ENCODE results near the gene GPSM3.

DNA sequence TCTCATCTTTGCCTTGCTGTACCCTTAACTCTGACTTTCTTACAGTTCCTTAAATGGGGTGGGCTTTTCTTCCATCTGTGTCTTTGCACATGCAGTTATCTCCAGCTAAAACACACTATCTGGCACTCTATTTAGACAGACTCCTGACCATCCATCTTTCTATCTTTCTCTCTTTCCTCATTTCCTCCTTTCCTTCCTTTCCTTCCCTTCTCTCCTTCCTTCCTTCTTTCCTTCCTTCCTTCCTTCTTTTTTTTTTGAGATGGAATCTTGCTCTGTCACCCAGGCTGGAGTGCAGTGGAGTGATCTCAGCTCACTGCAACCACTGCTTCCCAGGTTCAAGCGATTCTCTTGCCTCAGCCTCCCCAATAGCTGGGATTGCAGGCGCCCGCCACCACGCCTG, 23.2 kb upstream of the GPSM3 start:
- TF ChIP-seq, protein P1, sequence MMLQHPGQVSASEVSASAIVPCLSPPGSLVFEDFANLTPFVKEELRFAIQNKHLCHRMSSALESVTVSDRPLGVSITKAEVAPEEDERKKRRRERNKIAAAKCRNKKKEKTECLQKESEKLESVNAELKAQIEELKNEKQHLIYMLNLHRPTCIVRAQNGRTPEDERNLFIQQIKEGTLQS (IDR thresholded peaks at IDR 0.05): no peak
- TF ChIP-seq, protein P2, sequence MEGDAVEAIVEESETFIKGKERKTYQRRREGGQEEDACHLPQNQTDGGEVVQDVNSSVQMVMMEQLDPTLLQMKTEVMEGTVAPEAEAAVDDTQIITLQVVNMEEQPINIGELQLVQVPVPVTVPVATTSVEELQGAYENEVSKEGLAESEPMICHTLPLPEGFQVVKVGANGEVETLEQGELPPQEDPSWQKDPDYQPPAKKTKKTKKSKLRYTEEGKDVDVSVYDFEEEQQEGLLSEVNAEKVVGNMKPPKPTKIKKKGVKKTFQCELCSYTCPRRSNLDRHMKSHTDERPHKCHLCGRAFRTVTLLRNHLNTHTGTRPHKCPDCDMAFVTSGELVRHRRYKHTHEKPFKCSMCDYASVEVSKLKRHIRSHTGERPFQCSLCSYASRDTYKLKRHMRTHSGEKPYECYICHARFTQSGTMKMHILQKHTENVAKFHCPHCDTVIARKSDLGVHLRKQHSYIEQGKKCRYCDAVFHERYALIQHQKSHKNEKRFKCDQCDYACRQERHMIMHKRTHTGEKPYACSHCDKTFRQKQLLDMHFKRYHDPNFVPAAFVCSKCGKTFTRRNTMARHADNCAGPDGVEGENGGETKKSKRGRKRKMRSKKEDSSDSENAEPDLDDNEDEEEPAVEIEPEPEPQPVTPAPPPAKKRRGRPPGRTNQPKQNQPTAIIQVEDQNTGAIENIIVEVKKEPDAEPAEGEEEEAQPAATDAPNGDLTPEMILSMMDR (IDR thresholded peaks at IDR 0.05; ENCODE audit: low read depth, low read length, missing input control): no peak
- TF ChIP-seq, protein P3, sequence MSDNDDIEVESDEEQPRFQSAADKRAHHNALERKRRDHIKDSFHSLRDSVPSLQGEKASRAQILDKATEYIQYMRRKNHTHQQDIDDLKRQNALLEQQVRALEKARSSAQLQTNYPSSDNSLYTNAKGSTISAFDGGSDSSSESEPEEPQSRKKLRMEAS (IDR thresholded peaks at IDR 0.05): no peak
- TF ChIP-seq, protein P4, sequence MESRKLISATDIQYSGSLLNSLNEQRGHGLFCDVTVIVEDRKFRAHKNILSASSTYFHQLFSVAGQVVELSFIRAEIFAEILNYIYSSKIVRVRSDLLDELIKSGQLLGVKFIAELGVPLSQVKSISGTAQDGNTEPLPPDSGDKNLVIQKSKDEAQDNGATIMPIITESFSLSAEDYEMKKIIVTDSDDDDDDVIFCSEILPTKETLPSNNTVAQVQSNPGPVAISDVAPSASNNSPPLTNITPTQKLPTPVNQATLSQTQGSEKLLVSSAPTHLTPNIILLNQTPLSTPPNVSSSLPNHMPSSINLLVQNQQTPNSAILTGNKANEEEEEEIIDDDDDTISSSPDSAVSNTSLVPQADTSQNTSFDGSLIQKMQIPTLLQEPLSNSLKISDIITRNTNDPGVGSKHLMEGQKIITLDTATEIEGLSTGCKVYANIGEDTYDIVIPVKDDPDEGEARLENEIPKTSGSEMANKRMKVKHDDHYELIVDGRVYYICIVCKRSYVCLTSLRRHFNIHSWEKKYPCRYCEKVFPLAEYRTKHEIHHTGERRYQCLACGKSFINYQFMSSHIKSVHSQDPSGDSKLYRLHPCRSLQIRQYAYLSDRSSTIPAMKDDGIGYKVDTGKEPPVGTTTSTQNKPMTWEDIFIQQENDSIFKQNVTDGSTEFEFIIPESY (IDR thresholded peaks at IDR 0.05): no peak
- TF ChIP-seq RAD21 (IDR thresholded peaks at IDR 0.05) (no peak), EGR1 (IDR thresholded peaks at IDR 0.05; ENCODE audit: low read depth in 2 of 2) (no peak), GABPA (IDR thresholded peaks at IDR 0.05 in 1 of 2, conservative IDR thresholded peaks at IDR 0.05 in 1 of 2) (no peak), TAF1 (conservative IDR thresholded peaks at IDR 0.05) (no peak), JUND (IDR thresholded peaks at IDR 0.05) (no peak), YY1 (IDR thresholded peaks at IDR 0.05) (no peak), FOXA1 (IDR thresholded peaks at IDR 0.05) (no peak)
- TF ChIP-seq, protein P5, sequence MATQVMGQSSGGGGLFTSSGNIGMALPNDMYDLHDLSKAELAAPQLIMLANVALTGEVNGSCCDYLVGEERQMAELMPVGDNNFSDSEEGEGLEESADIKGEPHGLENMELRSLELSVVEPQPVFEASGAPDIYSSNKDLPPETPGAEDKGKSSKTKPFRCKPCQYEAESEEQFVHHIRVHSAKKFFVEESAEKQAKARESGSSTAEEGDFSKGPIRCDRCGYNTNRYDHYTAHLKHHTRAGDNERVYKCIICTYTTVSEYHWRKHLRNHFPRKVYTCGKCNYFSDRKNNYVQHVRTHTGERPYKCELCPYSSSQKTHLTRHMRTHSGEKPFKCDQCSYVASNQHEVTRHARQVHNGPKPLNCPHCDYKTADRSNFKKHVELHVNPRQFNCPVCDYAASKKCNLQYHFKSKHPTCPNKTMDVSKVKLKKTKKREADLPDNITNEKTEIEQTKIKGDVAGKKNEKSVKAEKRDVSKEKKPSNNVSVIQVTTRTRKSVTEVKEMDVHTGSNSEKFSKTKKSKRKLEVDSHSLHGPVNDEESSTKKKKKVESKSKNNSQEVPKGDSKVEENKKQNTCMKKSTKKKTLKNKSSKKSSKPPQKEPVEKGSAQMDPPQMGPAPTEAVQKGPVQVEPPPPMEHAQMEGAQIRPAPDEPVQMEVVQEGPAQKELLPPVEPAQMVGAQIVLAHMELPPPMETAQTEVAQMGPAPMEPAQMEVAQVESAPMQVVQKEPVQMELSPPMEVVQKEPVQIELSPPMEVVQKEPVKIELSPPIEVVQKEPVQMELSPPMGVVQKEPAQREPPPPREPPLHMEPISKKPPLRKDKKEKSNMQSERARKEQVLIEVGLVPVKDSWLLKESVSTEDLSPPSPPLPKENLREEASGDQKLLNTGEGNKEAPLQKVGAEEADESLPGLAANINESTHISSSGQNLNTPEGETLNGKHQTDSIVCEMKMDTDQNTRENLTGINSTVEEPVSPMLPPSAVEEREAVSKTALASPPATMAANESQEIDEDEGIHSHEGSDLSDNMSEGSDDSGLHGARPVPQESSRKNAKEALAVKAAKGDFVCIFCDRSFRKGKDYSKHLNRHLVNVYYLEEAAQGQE (IDR thresholded peaks at IDR 0.05): no peak

Data from liver (tissue), 3 donors.